Neural crest cell (in vitro differentiated cells): ENCODE data around the gene IGFN1. TPM values are rescaled to one million over a fixed set of nuclear protein-coding genes. Genes with fewer than 3 reads are reported as not detected.

ENCODE experiments used
- DNase-seq: peaks from one replicate; pipeline ENCODE4 v3.0.0; 2021; ENCODE audit warnings: low read depth, mixed read lengths, low spot score
- H3K27ac Mint-ChIP-seq: one replicate; pipeline ENCODE4 v1.8.0; 2021; ENCODE audit warnings: mild to moderate bottlenecking, mixed read lengths; ENCODE audit not compliant: unreplicated experiment
- H3K27me3 Mint-ChIP-seq: 2 replicates; pipeline ENCODE4 v1.8.0; 2021; ENCODE audit warnings: low read depth, mild to moderate bottlenecking, mixed read lengths
- H3K36me3 Mint-ChIP-seq: 2 replicates; pipeline ENCODE4 v1.8.0; 2021; ENCODE audit warnings: low read depth, mild to moderate bottlenecking, mixed read lengths
- H3K4me1 Mint-ChIP-seq: 2 replicates; pipeline ENCODE4 v1.8.0; 2021; ENCODE audit warnings: mixed read lengths
- H3K4me3 Mint-ChIP-seq: one replicate; pipeline ENCODE4 v1.8.0; 2021; ENCODE audit warnings: mild to moderate bottlenecking, mixed read lengths
- H3K9me3 Mint-ChIP-seq: 2 replicates; pipeline ENCODE4 v1.8.0; 2021; ENCODE audit warnings: mixed read lengths
- total RNA-seq: library from RNA; stranded (reverse); gene quantifications from 2 replicates; pipeline ENCODE4 v1.2.1, GENCODE V29; 2021
- TF ChIP-seq, protein P1 (sequence below): fragments of 200-600 bp; sonication (generic); conservative IDR thresholded peaks from 2 replicates; pipeline ENCODE4 v1.5.0; 2021; ENCODE audit warnings: antibody characterized with exemption, mild to moderate bottlenecking

Gene IGFN1
- total RNA-seq, 1 donor from 2014 or later = not detected

DNA sequence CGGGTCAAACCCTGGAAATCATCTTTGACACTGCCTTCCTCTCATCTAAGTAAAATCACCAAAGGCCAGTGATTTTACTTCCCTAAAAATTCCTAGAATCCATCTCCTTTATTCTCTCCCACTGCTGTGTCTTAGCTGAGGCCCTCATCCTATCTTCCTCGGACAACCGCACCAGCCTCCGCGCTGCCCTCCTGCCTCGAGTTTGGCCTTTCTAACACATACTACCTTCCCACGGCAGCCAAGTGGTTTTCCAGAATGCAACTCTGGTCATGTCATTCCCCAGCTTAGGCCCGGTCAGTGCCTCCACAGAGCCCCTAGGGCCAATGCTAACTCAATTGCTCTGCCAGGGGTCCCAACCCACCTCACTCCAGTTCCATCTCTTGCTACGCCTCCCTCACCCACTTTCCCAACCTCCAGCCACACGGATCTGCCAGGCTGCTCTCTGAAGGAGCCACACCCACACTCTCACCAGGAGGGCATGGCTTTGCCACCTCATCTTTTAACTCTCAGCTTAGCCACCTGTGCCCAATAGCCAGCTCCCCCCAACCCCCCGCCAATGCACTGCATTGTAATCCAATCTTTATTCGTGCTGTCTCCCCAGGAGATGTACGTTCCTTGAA, 43.1 kb upstream of the IGFN1 start:
- Mint-ChIP-seq H3K27me3 (no peaks in the 10 kb centered on the region), H3K4me1 (peaks cover 2% of the 10 kb centered on the region), H3K9me3 (no peaks in the 10 kb centered on the region), H3K4me3 (no peak overlapping the region), H3K27ac (no peak overlapping the region), H3K36me3 (peaks cover 4% of the 10 kb centered on the region)
- TF ChIP-seq, protein P1, sequence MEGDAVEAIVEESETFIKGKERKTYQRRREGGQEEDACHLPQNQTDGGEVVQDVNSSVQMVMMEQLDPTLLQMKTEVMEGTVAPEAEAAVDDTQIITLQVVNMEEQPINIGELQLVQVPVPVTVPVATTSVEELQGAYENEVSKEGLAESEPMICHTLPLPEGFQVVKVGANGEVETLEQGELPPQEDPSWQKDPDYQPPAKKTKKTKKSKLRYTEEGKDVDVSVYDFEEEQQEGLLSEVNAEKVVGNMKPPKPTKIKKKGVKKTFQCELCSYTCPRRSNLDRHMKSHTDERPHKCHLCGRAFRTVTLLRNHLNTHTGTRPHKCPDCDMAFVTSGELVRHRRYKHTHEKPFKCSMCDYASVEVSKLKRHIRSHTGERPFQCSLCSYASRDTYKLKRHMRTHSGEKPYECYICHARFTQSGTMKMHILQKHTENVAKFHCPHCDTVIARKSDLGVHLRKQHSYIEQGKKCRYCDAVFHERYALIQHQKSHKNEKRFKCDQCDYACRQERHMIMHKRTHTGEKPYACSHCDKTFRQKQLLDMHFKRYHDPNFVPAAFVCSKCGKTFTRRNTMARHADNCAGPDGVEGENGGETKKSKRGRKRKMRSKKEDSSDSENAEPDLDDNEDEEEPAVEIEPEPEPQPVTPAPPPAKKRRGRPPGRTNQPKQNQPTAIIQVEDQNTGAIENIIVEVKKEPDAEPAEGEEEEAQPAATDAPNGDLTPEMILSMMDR = no peak
- DNase-seq = no peak

DNA sequence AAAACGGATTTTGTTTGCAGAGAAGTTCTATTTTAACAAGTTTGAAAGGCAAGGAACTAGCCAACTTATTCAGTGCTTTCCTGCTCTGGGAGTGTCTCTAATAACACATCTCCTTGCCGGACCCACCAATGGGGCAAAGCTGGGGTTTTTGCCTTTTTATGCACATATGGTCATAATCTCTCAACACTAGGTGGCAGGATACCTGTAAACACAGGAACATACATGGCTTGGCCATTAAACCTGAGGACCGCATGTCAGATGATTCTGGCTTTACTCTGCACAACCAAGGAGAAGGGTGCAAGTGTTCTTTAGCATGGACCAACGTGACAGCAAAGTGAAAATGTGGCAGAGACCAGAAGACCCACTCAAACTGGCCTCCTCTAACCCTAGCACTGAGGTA, 41.2 kb upstream of the IGFN1 start:
- Mint-ChIP-seq H3K27ac (peak overlapping the region; percentile 75), H3K4me1 (peaks cover 14% of the 10 kb centered on the region), H3K36me3 (no peaks in the 10 kb centered on the region)

GRCh38 chr1:201153474-201154388, 36.9 kb upstream of the IGFN1 start:
- Mint-ChIP-seq H3K36me3 (no peaks in the 10 kb centered on the region), H3K27me3 (no peaks in the 10 kb centered on the region), H3K4me3 (peak overlapping the region; percentile 96), H3K27ac (peak overlapping the region; percentile 99), H3K4me1 (peaks cover 20% of the 10 kb centered on the region), H3K9me3 (no peaks in the 10 kb centered on the region)
- TF ChIP-seq, protein P1 = no peak
- no peak for DNase-seq

More for the DNA sequence above, 41.2 kb upstream of the IGFN1 start:
- peak overlapping the region; percentile 47 for H3K4me3 Mint-ChIP-seq
- H3K9me3 Mint-ChIP-seq = no peaks in the 10 kb centered on the region
- no peaks in the 10 kb centered on the region for H3K27me3 Mint-ChIP-seq
- no peak for DNase-seq
- TF ChIP-seq, protein P1 = peak; percentile 63

DNA sequence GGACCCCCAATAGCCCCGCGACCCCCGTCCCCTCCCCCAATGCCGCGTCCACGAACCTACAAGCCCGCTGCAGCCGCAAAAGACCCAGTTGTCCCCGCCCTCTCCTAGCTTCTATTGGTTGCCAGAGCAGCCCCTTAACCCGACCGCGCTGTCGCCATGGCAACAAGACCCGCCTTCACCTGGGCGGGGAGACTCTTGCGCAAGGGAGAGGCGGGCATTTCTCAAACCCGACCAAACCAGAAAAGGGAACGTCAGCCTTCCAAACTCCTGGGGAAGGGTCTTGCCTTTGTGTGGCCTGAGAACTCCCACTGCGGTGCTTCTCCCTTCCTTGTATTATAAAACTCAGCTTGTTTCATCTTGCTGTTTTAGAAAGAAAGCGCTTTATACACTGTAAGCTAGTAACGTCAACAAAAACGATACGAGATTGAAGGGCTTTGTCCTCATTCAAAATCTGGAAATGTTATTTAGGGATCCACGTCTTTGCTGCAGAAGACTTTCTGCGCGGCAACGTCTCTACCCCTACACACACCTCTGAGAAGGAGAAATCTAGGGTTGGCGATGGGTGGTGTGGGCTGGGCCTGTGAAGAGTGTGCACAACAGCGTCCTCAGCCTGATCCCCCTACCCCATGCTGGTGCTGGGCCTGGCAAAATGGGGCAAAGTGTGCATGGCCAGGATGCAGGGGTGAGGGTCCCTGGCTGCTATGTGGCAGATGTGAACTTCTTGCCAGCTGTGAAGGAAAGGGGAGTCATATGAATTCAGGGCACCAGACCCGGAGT, 36.0 kb upstream of the IGFN1 start, which contains the start of gene TMEM9:
TSS of gene TMEM9 (minus strand) at position 86 of the 777 bp plus-strand sequence. CDS start 551 bp downstream, outside the sequence.
- H3K4me1 Mint-ChIP-seq = peaks cover 20% of the 10 kb centered on the region
- DNase-seq = peak; percentile 100
- H3K36me3 Mint-ChIP-seq = no peaks in the 10 kb centered on the region
- no peaks in the 10 kb centered on the region for H3K9me3 Mint-ChIP-seq
- no peaks in the 10 kb centered on the region for H3K27me3 Mint-ChIP-seq
- peak within 1 kb of the TSS; percentile 99 for H3K27ac Mint-ChIP-seq
- TF ChIP-seq, protein P1 = no peak
- peak within 1 kb of the TSS; percentile 96 for H3K4me3 Mint-ChIP-seq

DNA sequence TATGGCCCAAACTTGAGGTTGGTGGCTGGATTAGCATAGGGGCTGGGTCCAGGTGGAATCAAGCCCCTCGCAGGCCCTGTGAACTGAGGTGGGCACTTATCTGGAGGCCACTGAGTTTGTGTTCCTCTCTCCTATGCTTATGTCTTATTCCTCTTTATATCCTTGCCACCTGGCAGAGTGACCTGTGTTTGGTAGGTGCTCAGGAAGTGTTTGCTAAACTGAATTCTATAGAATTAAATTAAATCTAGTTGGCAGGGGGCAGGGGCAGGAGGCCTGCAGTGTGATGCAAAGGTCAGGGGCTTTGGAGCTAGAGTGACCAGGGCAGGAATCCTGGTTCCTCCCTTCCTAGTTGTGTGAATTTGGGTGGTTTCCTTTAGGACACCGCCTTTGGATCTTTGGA, 35.3 kb upstream of the IGFN1 start:
- H3K4me3 Mint-ChIP-seq = peak overlapping the region; percentile 48
- TF ChIP-seq, protein P1 = no peak
- no peak for DNase-seq
- H3K9me3 Mint-ChIP-seq = no peaks in the 10 kb centered on the region
- no peak overlapping the region for H3K27ac Mint-ChIP-seq
- H3K27me3 Mint-ChIP-seq = no peaks in the 10 kb centered on the region
- no peaks in the 10 kb centered on the region for H3K36me3 Mint-ChIP-seq
- peaks cover 20% of the 10 kb centered on the region for H3K4me1 Mint-ChIP-seq
